Measurements from ENCODE around the gene LIN7C. TPM values are rescaled to one million over a fixed set of nuclear protein-coding genes. Genes with fewer than 3 reads are reported as not detected.

Gene LIN7C
- total and polyA plus RNA-seq, 2 of the 13 experiments (the other 11 are each of a cell fraction or from before 2014, with no cell fraction given), result 14.8 to 37.2 TPM

DNA sequence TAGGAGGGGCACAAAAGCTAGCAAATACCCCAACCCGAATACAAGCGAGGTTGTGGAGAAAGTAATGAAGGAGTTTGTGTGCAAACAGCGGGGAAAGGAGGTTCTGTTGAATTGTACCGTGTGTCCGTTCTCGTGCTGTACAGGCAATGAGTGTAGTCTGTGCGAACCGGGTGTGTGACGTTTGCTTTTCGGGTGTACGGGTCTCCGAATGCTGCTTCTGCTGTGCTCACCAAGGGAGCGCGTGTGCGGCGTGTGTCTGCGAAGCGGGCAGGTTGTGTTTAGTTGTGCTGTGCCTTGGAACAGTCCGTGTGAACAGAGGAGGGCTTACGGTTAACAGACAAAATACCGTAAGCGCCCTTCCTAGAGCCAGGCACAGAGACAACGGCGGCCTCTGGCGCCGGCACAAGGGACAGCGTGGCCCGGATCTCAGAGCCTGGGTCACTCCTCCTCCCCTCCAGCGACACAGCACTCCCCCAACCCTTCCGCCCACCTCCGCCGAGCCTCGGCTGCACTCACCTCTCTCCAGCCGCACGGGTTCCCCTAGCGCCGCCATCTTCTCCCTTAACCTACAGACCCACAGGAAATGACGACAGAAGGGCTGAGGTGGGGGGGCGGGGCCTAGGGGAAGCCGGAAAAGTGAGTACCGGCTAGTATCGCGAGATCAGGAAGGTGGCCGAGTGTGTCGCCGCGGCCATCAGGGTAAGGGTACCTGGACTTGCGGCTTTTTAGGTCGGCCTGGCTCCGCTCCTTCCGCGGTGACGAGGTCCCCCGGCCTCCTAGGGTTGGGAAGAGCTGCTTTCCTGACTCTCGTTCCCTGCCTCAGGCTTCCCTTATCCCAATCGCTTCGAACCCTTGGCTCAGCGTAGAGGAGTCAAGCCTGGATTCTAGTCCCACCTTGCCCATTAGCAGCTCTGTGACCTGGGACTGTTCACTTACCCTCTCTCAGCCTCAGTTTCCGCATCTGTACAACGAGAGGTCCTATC lies at the start of gene LIN7C (continued):
- TF ChIP-seq, protein P1, sequence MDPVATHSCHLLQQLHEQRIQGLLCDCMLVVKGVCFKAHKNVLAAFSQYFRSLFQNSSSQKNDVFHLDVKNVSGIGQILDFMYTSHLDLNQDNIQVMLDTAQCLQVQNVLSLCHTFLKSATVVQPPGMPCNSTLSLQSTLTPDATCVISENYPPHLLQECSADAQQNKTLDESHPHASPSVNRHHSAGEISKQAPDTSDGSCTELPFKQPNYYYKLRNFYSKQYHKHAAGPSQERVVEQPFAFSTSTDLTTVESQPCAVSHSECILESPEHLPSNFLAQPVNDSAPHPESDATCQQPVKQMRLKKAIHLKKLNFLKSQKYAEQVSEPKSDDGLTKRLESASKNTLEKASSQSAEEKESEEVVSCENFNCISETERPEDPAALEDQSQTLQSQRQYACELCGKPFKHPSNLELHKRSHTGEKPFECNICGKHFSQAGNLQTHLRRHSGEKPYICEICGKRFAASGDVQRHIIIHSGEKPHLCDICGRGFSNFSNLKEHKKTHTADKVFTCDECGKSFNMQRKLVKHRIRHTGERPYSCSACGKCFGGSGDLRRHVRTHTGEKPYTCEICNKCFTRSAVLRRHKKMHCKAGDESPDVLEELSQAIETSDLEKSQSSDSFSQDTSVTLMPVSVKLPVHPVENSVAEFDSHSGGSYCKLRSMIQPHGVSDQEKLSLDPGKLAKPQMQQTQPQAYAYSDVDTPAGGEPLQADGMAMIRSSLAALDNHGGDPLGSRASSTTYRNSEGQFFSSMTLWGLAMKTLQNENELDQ (CRISPR knock-in tag; IDR thresholded peaks at IDR 0.05; ENCODE audit: borderline replicate concordance), result no peak
- TF ChIP-seq ZNF790 (CRISPR knock-in tag; IDR thresholded peaks at IDR 0.05; ENCODE audit: borderline replicate concordance), result no peak
- TF ChIP-seq SMAD3 (CRISPR knock-in tag; IDR thresholded peaks at IDR 0.05), result no peak
- peak; percentile 89 for TF ChIP-seq RBFOX2 (IDR thresholded peaks at IDR 0.05; ENCODE audit: low read depth, low read length)
- TF ChIP-seq RFX1 (IDR thresholded peaks at IDR 0.05), result no peak
- peak; percentile 63; the same call in 1 of the 2 replicates for TF ChIP-seq MAF1 (CRISPR knock-in tag; IDR thresholded peaks at IDR 0.05; ENCODE audit: borderline replicate concordance)
- TF ChIP-seq ZNF251 (CRISPR knock-in tag; IDR thresholded peaks at IDR 0.05), result no peak
- TF ChIP-seq, protein P2, sequence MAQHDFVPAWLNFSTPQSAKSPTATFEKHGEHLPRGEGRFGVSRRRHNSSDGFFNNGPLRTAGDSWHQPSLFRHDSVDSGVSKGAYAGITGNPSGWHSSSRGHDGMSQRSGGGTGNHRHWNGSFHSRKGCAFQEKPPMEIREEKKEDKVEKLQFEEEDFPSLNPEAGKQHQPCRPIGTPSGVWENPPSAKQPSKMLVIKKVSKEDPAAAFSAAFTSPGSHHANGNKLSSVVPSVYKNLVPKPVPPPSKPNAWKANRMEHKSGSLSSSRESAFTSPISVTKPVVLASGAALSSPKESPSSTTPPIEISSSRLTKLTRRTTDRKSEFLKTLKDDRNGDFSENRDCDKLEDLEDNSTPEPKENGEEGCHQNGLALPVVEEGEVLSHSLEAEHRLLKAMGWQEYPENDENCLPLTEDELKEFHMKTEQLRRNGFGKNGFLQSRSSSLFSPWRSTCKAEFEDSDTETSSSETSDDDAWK (CRISPR knock-in tag; IDR thresholded peaks at IDR 0.05), result no peak
- TF ChIP-seq, protein P3, sequence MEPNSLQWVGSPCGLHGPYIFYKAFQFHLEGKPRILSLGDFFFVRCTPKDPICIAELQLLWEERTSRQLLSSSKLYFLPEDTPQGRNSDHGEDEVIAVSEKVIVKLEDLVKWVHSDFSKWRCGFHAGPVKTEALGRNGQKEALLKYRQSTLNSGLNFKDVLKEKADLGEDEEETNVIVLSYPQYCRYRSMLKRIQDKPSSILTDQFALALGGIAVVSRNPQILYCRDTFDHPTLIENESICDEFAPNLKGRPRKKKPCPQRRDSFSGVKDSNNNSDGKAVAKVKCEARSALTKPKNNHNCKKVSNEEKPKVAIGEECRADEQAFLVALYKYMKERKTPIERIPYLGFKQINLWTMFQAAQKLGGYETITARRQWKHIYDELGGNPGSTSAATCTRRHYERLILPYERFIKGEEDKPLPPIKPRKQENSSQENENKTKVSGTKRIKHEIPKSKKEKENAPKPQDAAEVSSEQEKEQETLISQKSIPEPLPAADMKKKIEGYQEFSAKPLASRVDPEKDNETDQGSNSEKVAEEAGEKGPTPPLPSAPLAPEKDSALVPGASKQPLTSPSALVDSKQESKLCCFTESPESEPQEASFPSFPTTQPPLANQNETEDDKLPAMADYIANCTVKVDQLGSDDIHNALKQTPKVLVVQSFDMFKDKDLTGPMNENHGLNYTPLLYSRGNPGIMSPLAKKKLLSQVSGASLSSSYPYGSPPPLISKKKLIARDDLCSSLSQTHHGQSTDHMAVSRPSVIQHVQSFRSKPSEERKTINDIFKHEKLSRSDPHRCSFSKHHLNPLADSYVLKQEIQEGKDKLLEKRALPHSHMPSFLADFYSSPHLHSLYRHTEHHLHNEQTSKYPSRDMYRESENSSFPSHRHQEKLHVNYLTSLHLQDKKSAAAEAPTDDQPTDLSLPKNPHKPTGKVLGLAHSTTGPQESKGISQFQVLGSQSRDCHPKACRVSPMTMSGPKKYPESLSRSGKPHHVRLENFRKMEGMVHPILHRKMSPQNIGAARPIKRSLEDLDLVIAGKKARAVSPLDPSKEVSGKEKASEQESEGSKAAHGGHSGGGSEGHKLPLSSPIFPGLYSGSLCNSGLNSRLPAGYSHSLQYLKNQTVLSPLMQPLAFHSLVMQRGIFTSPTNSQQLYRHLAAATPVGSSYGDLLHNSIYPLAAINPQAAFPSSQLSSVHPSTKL (CRISPR knock-in tag; IDR thresholded peaks at IDR 0.05), result no peak
- TF ChIP-seq ZBTB38 (CRISPR knock-in tag; IDR thresholded peaks at IDR 0.05), result peak; percentile 65
- TF ChIP-seq, protein P4, sequence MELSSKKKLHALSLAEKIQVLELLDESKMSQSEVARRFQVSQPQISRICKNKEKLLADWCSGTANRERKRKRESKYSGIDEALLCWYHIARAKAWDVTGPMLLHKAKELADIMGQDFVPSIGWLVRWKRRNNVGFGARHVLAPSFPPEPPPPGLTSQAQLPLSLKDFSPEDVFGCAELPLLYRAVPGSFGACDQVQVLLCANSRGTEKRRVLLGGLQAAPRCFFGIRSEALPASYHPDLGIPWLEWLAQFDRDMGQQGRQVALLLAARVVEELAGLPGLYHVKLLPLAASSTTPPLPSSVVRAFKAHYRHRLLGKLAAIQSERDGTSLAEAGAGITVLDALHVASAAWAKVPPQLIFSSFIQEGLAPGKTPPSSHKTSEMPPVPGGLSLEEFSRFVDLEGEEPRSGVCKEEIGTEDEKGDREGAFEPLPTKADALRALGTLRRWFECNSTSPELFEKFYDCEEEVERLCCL (CRISPR knock-in tag; IDR thresholded peaks at IDR 0.05; ENCODE audit: borderline replicate concordance), result no peak
- TF ChIP-seq ZBTB26 (CRISPR knock-in tag; IDR thresholded peaks at IDR 0.05; ENCODE audit: borderline replicate concordance), result peak; percentile 22; the same call in 1 of the 2 replicates
- no peak for TF ChIP-seq CEBPB (IDR thresholded peaks at IDR 0.05; ENCODE audit: borderline replicate concordance, low read depth, low read length)
- peak; percentile 67; the same call in 1 of the 2 replicates for TF ChIP-seq ZNF350 (CRISPR knock-in tag; IDR thresholded peaks at IDR 0.05; ENCODE audit: borderline replicate concordance, low read depth)
- peak; percentile 45; the same call in 1 of the 2 replicates for TF ChIP-seq NR2F2 (IDR thresholded peaks at IDR 0.05; ENCODE audit: borderline replicate concordance, low read depth)
- TF ChIP-seq TBX3 (IDR thresholded peaks at IDR 0.05; ENCODE audit: borderline replicate concordance), result no peak
- TF ChIP-seq ZNF577 (CRISPR knock-in tag; IDR thresholded peaks at IDR 0.05; ENCODE audit: borderline replicate concordance, low read depth), result no peak
- peak; percentile 81; the same call in 1 of the 2 replicates for TF ChIP-seq TOPORS (CRISPR knock-in tag; IDR thresholded peaks at IDR 0.05)
